Measurements from ENCODE around the gene TMPRSS5.

- no peak for TF ChIP-seq CTCF (IDR thresholded peaks at IDR 0.05)
- TF ChIP-seq EZH2phosphoT487 (IDR thresholded peaks at IDR 0.05) = no peak
Measured at GRCh38 chr11:113710989-113711388, 4.9 kb upstream of the TMPRSS5 start.
